SHP77 (cell line): ENCODE data around the gene MCC.

Experiments used
- DNase-seq, 2 experiments: peaks; one replicate each; lab custom pipeline; 2025; lab: John Stamatoyannopoulos, UW

MCC gene

DNA sequence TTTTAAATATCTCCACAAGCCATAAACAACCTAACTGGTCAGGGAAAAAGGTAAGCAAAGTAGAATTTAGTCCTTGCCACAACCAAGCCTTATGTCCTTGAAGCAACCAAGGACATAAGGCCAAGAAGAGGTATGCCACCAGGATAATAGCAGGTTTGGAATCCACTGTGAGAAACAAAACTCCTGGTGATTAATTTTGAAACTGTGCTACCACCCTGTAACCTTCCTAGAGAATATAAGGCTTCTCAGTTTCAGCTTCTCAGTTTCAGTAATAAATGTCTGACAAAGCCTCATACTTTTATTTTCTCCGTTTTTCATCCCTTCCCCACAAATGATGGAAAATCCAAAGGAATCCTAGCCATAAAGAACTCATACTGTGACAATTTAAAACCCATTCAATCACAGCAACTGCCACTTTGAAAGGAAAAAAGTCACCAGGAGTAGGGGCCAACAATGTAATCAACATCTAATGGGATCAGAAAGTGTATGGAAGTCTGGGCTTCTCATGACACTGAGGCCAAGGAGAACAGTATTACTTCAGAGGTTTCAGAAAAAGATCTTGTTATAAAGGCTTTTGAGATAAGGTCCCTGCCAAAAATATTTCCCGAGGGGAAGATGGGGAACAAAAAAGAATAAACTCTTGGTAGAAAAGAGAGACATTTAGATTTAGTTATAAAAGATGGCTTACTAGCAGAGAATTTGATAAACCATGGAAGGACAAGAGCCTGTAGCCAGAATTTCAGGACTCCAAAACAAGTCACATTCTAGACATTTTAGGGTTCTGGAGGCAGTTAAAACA, 242.6 kb downstream of the MCC start:
- no peak for DNase-seq

DNA sequence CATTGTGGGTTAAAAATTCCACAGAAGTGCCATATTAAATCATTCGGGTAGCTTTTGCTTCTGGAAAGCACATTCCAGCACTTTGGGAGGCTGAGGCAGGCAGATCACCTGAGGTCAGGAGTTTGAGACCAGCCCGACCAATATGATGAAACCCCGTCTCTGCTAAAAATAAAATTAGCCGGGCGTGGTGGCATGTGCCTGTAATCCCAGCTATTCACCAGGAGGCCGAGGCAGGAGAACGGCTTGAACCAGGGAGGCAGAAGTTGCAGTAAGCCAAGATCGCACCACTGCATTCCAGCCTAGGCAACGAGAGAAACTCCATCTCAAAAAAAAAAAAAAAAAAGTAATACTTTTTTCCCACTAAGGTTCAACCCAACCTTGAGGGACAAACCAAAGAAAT, 243.3 kb downstream of the MCC start:
- no peak for DNase-seq

DNA sequence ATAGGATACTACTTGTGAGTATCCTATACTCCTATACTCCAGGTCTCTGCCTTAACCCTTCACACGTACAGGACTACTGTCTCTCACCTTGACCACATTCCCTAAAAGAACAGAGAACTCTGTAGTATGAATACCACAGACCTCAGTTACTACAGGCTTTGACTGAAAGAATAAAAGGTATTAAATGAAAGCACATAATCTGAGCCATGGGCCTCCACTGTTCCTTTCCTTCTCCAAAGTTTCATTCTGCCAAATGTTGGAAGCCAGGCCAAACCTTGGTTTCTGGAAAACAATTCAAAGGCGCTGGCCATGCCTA, 244.9 kb downstream of the MCC start:
- no peak for DNase-seq

DNA sequence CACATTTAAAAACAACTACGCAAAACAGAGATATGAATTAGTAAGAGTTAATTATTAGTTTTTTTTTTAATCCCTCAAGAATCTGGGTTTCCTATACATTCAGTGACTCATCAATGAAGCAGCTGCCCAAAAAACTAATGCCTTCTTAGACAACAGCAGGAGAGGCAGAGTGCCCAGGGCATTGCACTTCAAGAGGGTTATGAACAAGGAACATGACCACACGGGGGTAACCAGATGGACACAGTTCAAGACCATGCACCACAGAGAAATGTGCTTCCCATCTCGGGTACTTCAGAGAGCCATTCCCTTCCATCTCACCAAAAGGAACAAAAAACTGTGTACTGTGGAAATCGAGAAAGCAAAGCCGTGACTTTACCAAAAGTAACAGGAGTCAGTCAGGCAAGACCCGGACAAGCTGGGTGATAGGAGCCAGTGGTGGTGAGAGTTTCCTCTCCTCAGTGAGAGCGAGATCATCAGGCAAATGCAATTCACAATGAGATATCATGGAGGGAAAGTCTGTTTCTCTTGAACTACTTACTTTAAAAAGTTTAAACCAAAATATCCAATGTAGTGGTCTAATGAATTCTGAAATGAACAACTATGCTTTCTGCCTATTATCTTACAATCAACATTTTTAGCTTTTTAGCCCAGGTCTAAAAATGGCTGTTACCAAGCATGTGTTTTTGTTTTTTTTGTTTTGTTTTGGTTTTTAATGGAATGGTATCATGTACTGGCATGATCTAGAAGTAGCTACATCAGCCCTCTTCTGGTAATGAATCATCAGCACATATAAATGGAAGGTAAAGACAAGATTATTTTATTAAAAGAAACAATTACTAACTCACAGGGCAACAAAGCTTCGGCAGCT, 245.5 kb downstream of the MCC start:
- DNase-seq, result no peak

DNA sequence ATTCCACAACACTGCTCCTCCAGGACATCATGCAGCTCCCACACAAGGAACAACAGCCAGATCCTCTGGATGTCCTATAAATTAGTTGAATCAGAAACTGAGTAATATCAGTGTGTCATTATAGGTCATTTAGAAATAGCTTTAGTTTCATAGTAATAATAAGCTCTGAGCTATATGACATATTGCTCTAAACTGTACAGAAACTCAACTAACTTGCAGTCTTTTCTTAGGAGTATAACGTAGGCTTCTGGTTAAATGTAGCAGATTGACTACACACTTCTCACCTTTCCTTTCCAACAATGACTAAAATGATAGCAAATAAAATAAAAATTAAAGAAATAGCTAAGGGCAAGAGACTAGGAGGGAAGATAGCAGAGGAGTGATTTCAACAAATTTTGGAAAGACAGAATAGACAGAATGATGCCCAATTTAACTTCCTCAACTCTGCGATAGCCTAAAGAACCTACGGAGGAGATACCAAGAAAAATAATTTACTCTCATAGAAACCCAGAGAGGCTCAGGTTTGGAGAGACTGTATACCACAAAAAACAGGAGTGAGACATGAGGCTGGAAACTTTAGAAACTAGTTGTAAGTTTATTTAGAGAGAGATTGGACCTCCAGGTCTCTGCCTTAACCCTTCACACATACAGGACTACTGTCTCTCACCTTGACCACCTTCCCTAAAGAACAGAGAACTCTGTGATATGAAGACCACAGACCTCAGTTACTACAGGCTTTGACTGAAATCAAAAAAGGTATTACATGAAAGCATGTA, 247.1 kb downstream of the MCC start:
- DNase-seq, result no peak

DNA sequence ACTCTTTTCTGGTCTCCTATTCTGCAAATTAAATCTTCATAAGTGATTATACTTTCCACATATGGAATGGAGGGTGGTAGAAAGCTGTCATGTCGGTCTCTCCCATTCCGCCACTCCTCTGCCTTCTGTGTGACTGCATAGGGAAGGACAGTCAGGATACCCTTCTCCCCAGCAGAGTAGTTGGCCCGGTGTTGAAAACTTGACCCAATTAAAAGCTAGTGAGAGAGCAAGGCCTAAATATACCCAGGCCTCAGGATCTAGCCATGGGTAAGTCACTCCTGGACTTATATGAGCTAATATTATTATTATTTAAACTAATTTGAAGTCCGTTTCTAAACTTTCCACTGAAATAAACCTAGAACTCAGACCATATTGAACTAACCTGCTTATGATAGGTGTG, 248.2 kb downstream of the MCC start:
- no peak for DNase-seq

DNA sequence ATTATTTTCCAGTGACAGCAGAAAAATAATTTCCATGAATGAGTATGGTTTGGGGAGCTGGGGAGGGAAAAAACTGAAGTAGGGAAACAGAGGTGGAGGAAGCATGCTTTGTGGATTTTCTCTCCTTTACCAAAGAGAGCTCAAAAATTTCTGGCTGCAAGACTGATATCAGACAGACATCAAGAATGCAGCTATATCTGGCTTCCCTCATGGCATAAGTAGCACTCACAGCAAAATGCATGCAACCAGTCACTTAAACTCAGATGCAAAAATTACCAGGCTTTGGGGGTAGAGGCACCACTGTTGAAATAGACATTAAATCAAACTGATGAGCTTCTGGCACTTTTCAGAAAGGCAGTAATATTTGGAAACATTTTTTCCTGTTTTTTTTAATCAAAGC, 250.4 kb downstream of the MCC start:
- DNase-seq, result no peak

DNA sequence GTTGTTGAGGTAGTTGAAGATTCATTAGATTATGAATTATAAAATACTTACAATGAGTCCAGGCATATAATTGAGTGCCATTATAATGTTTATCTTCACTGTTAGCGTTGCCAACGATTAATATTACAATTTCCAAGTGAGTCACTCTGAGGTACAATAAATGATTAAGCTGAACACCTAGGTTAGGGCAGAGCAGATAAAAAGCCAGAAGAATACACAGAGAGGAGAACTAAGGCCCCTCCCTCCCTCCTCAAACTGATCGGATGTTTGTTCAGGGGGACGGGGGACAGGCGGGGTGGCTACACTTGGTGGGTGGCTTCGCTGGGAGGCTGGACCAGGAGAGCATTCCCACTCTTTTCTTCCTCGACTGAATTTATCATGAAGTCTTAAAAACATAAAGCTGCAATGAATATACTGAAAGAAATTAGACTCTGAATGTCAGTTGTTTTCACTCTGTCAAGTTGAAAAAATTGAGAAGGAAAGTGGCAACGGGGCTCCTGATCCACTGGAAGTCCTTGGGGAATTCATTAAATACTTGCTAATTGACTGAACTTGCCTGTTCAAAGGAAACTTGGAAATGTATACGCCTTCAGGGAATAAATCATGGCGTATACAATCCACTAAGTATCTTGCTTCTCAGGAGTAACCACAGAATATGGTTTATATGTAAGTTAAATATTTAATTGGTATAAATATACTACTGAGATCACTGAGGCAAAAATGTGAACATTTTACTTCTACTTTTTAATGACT, 251.5 kb downstream of the MCC start:
- DNase-seq, result no peak

DNA sequence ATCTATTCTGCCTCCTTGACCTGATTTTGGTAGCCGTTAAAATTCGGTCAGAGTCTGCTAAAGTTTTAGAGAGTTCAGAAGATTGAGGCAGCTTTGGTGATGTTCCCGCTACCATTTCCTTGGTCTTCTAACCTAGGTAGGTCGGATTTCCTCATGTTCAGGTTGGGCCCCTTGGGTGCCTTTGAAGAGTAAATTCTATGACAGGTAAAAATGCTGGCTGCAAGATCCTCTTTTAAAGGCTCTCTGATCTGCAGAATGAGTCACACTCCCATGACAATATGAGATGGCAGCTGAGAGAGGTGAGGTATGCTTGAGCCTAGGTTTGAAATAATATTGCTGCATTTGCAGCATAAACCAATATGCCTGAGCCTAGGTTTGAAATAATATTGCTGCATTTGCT, 252.4 kb downstream of the MCC start:
- no peak for DNase-seq

DNA sequence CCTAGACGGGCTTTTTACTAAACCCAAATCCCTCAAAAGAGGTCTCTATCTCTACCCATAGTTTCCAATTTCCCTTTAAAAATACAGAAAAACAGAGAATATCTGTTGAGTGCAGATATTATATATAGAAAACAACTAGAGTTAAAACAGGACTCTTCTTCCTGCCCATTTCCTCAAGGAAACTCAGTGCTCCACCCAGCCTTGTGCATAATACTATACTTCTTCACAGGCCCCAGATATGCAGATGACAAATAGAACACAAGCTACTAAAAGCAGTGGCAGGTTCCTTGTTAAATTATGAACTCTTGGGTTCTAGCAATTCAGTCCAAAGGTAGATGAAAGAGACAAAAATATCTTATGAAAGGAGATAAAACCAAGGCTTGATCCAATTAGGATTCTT, 253.7 kb downstream of the MCC start:
- DNase-seq, result no peak

DNA sequence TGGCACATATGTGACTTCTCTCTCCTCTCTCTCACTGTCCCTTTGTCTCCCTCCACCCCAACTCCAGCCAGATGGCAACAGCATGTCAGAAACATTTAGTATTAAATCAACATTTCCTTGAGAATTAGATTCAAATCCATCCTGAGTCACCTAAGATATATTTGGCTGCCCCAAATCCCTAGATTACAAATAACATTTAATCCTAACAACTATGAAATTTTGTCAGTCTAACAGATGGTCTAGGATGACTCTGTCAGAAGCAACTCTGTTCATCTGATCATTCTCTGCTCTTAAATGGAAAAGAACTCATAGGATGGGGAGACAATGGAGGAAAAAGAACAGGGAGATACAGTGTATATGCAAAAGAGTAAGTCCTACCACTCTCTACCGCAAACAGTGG, 254.6 kb downstream of the MCC start:
- DNase-seq, result no peak

DNA sequence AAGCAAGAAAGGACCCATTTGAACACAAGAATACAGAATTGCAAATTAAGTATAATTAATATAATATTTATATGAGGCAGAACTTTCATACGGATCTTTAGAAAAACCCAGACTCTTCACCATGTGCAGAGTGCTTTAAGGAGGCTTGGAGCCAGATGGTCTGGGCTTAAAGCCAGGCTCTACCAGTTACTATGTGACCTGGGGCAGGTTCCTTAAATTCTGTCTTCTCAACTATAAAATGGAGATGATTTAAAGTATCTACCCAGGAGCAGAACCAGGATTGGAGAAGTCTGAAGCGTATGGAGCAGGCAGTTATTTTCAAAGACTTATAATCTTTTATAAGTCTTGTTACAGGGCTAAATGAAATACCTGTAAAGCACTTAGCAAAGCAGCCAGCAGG, 255.6 kb downstream of the MCC start:
- DNase-seq, result no peak

DNA sequence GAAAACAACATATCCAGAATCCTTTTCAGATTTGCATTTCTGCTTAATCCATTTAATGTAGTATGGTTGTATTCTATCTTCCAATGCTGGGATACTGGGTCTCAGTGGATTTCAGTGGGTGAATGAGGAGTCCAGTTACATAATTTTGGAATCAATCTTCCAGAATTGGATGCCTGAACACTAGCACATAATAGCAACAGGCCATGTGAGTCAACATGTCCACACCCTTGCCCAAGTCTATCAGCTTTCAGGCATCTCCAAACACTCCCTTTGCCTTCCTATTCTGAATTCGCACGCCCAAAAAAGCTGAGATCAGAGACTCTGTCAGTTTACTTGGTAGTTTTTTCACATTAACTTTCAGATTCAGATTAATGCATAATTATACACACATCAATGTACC, 256.0 kb downstream of the MCC start:
- no peak for DNase-seq

DNA sequence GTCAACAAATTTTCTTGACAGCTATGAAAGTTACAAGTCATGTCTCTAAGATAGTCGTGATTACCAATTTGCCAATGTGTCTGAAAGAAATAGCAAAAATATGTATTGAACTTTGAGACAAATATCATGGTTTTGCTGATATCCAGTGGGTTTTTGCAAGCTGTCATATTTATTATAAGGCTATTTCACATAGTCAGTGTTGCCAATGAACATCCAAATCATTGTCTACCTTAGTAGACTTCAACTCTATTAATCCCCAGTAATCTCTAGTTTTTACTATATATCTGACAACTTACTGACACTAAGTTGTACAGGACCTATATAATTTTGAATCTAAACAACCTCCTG, 256.6 kb downstream of the MCC start:
- no peak for DNase-seq

DNA sequence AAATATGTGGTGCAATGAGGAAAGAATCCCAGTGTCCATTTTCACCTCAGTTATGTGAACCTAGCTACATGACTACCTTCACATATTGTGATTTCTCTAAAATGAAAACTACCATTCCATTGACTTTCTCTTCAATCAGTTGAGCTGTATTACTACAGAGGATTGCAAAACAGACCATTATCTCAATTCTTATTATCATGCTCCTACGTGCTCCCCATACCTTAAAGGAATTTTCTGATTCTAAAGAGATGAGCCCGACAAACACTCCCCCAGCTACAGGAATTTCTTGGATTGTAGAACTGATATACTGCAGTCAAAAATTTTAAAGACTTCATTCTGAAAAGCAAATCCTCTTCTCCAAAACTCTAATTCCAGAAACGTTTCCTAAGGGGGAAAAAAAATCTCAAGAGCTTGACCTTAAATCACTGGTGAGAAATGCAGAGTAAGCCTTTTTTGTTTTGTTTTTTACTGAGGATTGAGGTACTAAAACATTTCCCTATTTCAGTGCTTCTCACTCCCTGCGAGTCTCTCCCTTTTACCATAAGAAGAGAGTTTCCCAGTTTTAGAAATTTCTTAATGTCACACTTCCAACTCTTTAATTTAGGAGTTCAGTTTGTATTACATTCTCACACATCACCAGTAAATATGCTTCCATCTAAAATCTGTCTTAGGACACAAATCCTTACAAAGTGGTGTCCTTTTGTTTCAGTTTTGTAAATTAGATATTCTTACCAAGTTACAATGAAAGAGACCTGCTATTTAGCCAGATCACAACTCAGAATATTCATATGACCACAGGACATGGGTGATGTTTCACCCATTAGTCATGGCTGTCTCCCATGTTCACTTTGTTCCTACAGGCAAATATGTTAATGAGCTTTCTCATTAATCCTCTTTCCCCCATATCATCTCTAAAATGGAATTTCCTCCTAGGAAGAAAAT, 257.3 kb downstream of the MCC start:
- no peak for DNase-seq

DNA sequence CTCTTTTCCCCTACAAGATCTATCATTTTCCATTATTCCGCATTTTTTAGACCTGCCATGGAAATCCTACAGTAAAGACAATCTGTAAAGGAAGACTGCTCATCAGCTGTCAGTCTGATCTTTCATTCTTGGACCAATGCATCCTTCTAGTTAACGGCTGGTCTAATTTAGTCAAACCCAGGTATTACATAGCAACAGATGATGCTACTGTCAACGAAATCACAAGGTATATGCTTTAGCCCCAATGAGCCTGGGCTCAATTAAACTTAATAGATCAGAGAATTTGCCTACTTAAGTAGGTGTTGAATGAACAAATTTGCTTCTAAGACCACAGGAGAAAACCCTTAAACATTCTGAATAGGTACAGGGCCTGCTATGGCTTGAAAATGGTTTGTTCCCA, 260.5 kb downstream of the MCC start:
- no peak for DNase-seq

DNA sequence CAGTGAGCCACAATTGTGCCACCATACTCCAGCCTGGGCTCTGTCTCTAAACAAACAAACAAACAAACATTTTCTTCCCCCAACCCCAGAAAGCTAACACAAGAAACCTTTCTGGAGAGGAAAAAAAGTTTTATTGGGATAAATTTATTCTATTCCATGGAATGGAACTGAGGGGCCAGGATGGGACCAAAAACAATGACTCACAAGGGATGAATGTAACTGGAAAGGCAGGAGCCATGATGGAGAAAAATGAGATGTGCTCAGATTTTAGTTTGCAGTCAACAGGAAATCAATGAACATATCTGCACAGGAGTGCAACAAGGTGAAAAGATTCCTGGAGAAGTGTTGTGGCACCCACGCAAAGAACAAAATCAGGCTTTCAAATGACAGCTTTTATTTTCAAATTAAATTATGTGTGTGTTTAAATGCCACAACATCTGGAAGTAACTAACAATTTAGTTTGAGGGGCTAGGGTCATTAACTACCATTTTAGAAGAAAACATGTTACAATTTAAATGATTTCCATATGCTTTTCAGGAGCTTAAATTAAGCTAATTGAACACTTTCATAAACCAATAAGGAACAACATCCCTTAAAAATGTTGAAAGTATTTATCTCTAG, 262.0 kb downstream of the MCC start:
- DNase-seq, result no peak

DNA sequence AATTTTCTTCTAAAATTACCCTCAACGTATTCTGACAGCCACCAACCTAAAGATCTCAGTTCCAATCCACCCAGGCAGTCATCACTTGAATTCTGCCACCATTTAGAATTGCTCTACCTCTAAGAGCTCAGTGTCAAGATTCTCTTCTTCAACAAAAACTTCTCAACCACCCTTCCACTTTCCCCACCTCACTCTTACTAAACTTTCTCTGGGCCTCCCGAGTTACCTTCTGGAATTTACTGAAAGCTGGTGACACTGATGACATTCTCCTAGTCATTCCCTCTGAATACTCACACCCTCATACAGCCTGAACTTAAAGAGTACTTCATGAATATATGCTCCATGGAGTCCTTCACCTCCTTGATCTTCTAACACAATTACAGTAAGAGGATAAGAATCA, 263.0 kb downstream of the MCC start:
- DNase-seq, result no peak

DNA sequence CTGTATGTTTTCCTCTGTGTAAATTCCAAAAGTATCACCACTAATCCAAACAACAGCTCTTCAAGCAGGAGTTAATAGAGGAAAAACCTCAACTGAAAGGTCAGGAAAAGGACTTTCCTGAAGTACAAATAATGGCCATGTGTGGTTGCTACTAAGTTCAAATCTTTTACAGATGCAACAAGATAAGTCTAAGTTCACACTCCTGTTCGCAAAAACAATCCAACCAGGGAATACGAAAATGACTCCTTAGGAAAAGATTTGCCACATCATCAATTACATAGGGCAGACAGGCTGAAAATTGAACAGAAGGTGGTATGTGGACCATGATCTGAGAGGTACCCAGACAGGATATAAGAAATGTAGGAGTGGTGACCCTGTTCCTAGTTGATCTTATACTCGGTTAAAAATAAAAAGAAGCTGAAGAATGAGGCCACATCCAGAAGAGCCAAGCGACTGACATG, 263.6 kb downstream of the MCC start:
- DNase-seq, result no peak

DNA sequence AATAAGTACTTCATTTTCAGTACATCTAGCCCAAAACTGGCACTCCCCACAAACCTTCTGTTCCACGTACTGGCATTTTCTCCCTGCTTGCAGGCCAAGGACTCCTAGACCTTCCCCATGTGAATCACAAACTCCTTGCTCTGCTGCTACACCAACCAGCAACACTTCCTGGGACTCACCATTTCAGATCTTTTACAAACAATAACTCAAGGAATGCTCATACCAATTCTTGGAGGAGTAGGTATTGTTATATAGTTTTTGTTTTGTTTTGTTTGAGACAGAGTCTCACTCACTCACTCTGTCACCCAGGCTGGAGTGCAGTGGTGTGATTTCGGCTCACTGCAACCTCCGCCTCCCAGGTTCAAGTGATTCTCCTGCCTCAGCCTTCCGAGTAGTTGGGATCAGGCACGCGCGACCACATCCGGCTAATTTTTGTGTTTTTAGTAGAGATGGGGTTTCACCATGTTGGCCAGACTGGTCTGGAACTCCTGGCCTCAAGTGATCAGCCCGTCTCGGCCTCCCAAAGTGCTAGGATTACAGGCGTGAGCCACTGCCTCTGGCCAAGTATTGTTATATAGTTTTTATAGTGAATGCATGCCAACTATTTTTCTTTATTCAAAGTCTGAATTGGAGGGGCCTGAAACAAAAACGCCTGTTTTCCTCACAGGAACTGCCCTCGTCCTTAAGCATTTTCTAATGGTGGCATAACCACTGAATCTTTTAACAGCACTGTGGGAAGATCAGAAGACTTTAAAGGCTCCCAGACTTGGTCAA, 264.2 kb downstream of the MCC start:
- DNase-seq, result no peak
